Liver (tissue), 9 donors: Measurements from ENCODE around the gene COPG2. TPM values are rescaled to one million over a fixed set of nuclear protein-coding genes. Genes with fewer than 3 reads are reported as not detected.

ENCODE experiments used
- DNase-seq: peaks from one replicate; pipeline ENCODE4 v3.0.0-alpha.2; 2017; ENCODE audit warnings: low spot score
- H3K27ac ChIP-seq, 2 donors: one replicate each; pipeline ENCODE4 v1.7.0; 2013; ENCODE audit warnings: inconsistent platforms in 2 of 2, low read length in 2 of 2, control low read depth in 1 of 2, low read depth in 1 of 2, mild to moderate bottlenecking in 1 of 2
- H3K27me3 ChIP-seq, 4 donors: one replicate each; pipeline versions ENCODE4 v1.6.1 to v1.7.0; 2013; ENCODE audit warnings: low read length in 3 of 4, inconsistent platforms in 1 of 4, mild to moderate bottlenecking in 1 of 4, moderate library complexity in 1 of 4; ENCODE audit not compliant: control insufficient read depth in 4 of 4, insufficient read depth in 4 of 4
- H3K36me3 ChIP-seq, 4 donors: one replicate each; pipeline versions ENCODE4 v1.6.1 to v1.7.0; 2013; ENCODE audit warnings: low read length in 3 of 4, mild to moderate bottlenecking in 3 of 4, low read depth in 1 of 4, moderate library complexity in 1 of 4; ENCODE audit not compliant: control insufficient read depth in 4 of 4, insufficient read depth in 3 of 4
- H3K4me1 ChIP-seq, 4 donors: one replicate each; pipeline versions ENCODE4 v1.6.1 to v1.7.0; 2013; ENCODE audit warnings: low read length in 3 of 4, mild to moderate bottlenecking in 3 of 4, moderate library complexity in 1 of 4; ENCODE audit not compliant: control insufficient read depth in 4 of 4, insufficient read depth in 4 of 4
- H3K4me3 ChIP-seq, 3 donors: one replicate each; pipeline versions ENCODE4 v1.6.1 to v1.7.0; 2013; ENCODE audit warnings: low read length in 3 of 3, control low read depth in 1 of 3, low read depth in 1 of 3, mild to moderate bottlenecking in 1 of 3
- H3K9ac ChIP-seq, 2 donors: one replicate each; pipeline ENCODE4 v1.7.0; 2013; ENCODE audit warnings: low read length in 2 of 2, mild to moderate bottlenecking in 2 of 2, moderate library complexity in 2 of 2, control low read depth in 1 of 2, low read depth in 1 of 2
- H3K9me3 ChIP-seq, 4 donors: one replicate each; pipeline versions ENCODE4 v1.6.1 to v1.7.0; 2013; ENCODE audit warnings: low read length in 3 of 4; ENCODE audit not compliant: control insufficient read depth in 4 of 4
- ATF3 ChIP-seq: IDR thresholded peaks from 2 replicates; pipeline ENCODE4 v1.6.1; 2016; ENCODE audit warnings: antibody characterized with exemption
- CTCF ChIP-seq: fragments of 150-350 bp; IDR thresholded peaks from 2 replicates; pipeline ENCODE4 v1.5.1; 2017; ENCODE audit warnings: improper control_type of control experiment, low read depth, low read length; ENCODE audit not compliant: missing input control
- EGR1 ChIP-seq, 2 donors: IDR thresholded peaks; 2 replicates each; pipeline ENCODE4 v1.6.1; 2016 to 2018; ENCODE audit warnings: antibody characterized with exemption in 2 of 2, low read depth in 2 of 2
- FOXA1 ChIP-seq: IDR thresholded peaks from 2 replicates; pipeline ENCODE4 v1.6.1; 2016; ENCODE audit warnings: antibody characterized with exemption
- GABPA ChIP-seq, 2 donors: IDR thresholded peaks in 1 of 2; conservative IDR thresholded peaks in 1 of 2; 2 replicates each; pipeline ENCODE4 v1.6.1; 2016; ENCODE audit warnings: antibody characterized with exemption in 2 of 2, mild to moderate bottlenecking in 1 of 2, moderate library complexity in 1 of 2
- HNF4A ChIP-seq, 2 donors: conservative IDR thresholded peaks; 2 replicates each; pipeline ENCODE4 v1.6.1; 2016; ENCODE audit warnings: antibody characterized with exemption in 2 of 2, mild to moderate bottlenecking in 2 of 2
- HNF4G ChIP-seq: IDR thresholded peaks from 2 replicates; pipeline ENCODE4 v1.6.1; 2016; ENCODE audit warnings: antibody characterized with exemption
- JUND ChIP-seq, 2 donors: IDR thresholded peaks; 2 replicates each; pipeline ENCODE4 v1.6.1; 2016; ENCODE audit warnings: antibody characterized with exemption in 2 of 2
- MAX ChIP-seq: IDR thresholded peaks from 2 replicates; pipeline ENCODE4 v1.6.1; 2016; ENCODE audit warnings: antibody characterized with exemption
- RAD21 ChIP-seq, 2 donors: IDR thresholded peaks; 2 replicates each; pipeline ENCODE4 v1.6.1; 2016; ENCODE audit warnings: antibody characterized with exemption in 2 of 2, mild to moderate bottlenecking in 2 of 2
- REST ChIP-seq: IDR thresholded peaks from 2 replicates; pipeline ENCODE4 v1.6.1; 2016; ENCODE audit warnings: antibody characterized with exemption, mild to moderate bottlenecking
- RXRA ChIP-seq, 2 donors: IDR thresholded peaks; 2 replicates each; pipeline ENCODE4 v1.6.1; 2017 to 2018; ENCODE audit warnings: antibody characterized with exemption in 2 of 2, mild to moderate bottlenecking in 1 of 2
- SP1 ChIP-seq: IDR thresholded peaks from 2 replicates; pipeline ENCODE4 v1.6.1; 2018; ENCODE audit warnings: antibody characterized with exemption, mild to moderate bottlenecking
- TAF1 ChIP-seq: conservative IDR thresholded peaks from 2 replicates; pipeline ENCODE4 v1.6.1; 2016; ENCODE audit warnings: antibody characterized with exemption, mild to moderate bottlenecking
- YY1 ChIP-seq: IDR thresholded peaks from 2 replicates; pipeline ENCODE4 v1.6.1; 2016; ENCODE audit warnings: antibody characterized with exemption, mild to moderate bottlenecking
- ZBTB33 ChIP-seq: IDR thresholded peaks from 2 replicates; pipeline ENCODE4 v1.6.1; 2016; ENCODE audit warnings: antibody characterized with exemption
- WGBS: extraction: QIAGEN DNeasy Blood & Tissue Kit; methylation state at CpG from one replicate; pipeline ENCODE4 v1.1.7; 2013; 5-methylcytosine and 5-hydroxymethylcytosine counted together
- polyA plus RNA-seq, 2 donors: library from polyadenylated mRNA; stranded (reverse) in 1 of 2; unstranded in 1 of 2; fragments of 200-250 nt in 1 of 2; fragments of >200 nt in 1 of 2; fragmentation: Nextera tagmentation in 1 of 2; extraction: Ambion mirVana in 1 of 2; gene quantifications; one replicate each; pipeline versions ENCODE4 v1.2.1 to v1.2.3, GENCODE V29; 2013 to 2015
- total RNA-seq, 2 donors: library from RNA; depleted of rRNA; stranded (reverse); fragments of >200 nt; gene quantifications; one replicate each; pipeline ENCODE4 v1.2.3, GENCODE V29; 2014
- donor health status: healthy.
- donor health status: healthy.
- donor health status: healthy.
- donor health status: healthy.
- donor health status: healthy.

The COPG2 gene
- total and polyA plus RNA-seq, 4 donors = 0.99 to 10.3 (median 4.7) TPM

- 84% methylated on average over 2 of the region's 2 CpGs for WGBS
- H3K9ac ChIP-seq = no peak overlapping the region
Observed at GRCh38 chr7:130500910-130501309, 167.6 kb downstream of the COPG2 start.

More at GRCh38 chr7:130500910-130501309, 167.6 kb downstream of the COPG2 start:
- H3K4me3 ChIP-seq = no peak overlapping the region
- H3K9me3 ChIP-seq = no peaks in the 10 kb centered on the region
- no peaks in the 10 kb centered on the region for H3K27me3 ChIP-seq
- TF ChIP-seq MAX (no peak), RAD21 (IDR thresholded peaks at IDR 0.05) (no peak), HNF4A (conservative IDR thresholded peaks at IDR 0.05) (no peak), CTCF (no peak), YY1 (no peak), SP1 (no peak), ATF3 (no peak), HNF4G (no peak), ZBTB33 (no peak), TAF1 (no peak), GABPA (IDR thresholded peaks at IDR 0.05 in 1 of 2, conservative IDR thresholded peaks at IDR 0.05 in 1 of 2) (no peak), RXRA (IDR thresholded peaks at IDR 0.05) (no peak), FOXA1 (no peak), EGR1 (IDR thresholded peaks at IDR 0.05; ENCODE audit: low read depth in 2 of 2) (no peak), REST (no peak), JUND (IDR thresholded peaks at IDR 0.05) (no peak)
- no peaks in the 10 kb centered on the region for H3K4me1 ChIP-seq
- H3K27ac ChIP-seq = no peak overlapping the region
- peaks cover 2 to 52% (median 37%) of the 10 kb centered on the region in 4 donors for H3K36me3 ChIP-seq
- DNase-seq = no peak
